ENCODE results near the gene GRM8. TPM values are rescaled to one million over a fixed set of nuclear protein-coding genes. Genes with fewer than 3 reads are reported as not detected.
A peak's percentile ranks its signal among the peaks of the same experiment; 100 is the strongest.

The GRM8 gene
- total RNA-seq, 1 experiment from 2014 or later, result 1.8 TPM

- Histone ChIP-seq H3K79me1 (ENCODE audit: insufficient read depth, low read depth, low read length, poor library complexity, severe bottlenecking) (no peaks in the 10 kb centered on the region), H3K14ac (ENCODE audit: insufficient read depth, low read length) (no peak overlapping the region), H3K27ac (ENCODE audit: insufficient read length, low read depth, low read length) (no peak overlapping the region), H4K8ac (replicated peaks; ENCODE audit: insufficient read length, low read depth, low read length) (no peak overlapping the region), H3K18ac (ENCODE audit: insufficient read length, low read depth, low read length) (no peak overlapping the region), H2BK120ac (ENCODE audit: low read depth, low read length, poor library complexity, severe bottlenecking) (no peak overlapping the region), H2BK5ac (ENCODE audit: insufficient read length, low read length) (no peak overlapping the region), H2AFZ (ENCODE audit: low read length) (no peak overlapping the region), H3K23me2 (ENCODE audit: insufficient read length, low read depth, low read length, poor library complexity, severe bottlenecking) (no peaks in the 10 kb centered on the region), H3K79me2 (ENCODE audit: insufficient read depth, low read length) (no peaks in the 10 kb centered on the region), H2BK15ac (ENCODE audit: low read depth, low read length) (no peak overlapping the region), H3K4ac (ENCODE audit: low read depth, low read length) (no peak overlapping the region), H3K9me3 (ENCODE audit: control insufficient read depth, low read depth, low read length) (no peaks in the 10 kb centered on the region), H3K4me2 (ENCODE audit: insufficient read depth, insufficient read length, low read length) (no peak overlapping the region), H3K27me3 (ENCODE audit: insufficient read depth, low read length) (no peaks in the 10 kb centered on the region), H3K56ac (ENCODE audit: insufficient read length, low read depth, low read length) (no peak overlapping the region), H3K9ac (ENCODE audit: extremely low read depth, insufficient read length, low read length) (no peak overlapping the region), H3K4me1 (ENCODE audit: insufficient read depth, low read length) (peaks cover 2% of the 10 kb centered on the region; the same call in 1 of the 2 replicates), H4K91ac (ENCODE audit: insufficient read length, low read depth, low read length) (no peak overlapping the region), H2BK20ac (ENCODE audit: low read depth, low read length, poor library complexity, severe bottlenecking) (no peak overlapping the region), H2BK12ac (ENCODE audit: insufficient read length, low read depth, low read length) (no peak overlapping the region), H2AK5ac (ENCODE audit: insufficient read length, low read length) (no peak overlapping the region), H4K5ac (ENCODE audit: insufficient read length, low read depth, low read length) (no peak overlapping the region), H3T11ph (ENCODE audit: low read length) (no peak overlapping the region), H4K20me1 (ENCODE audit: control insufficient read depth, insufficient read depth, insufficient read length) (no peaks in the 10 kb centered on the region), H3K23ac (ENCODE audit: insufficient read length, low read depth, low read length) (no peak overlapping the region)
- Mint-ChIP-seq H3K27me3 (ENCODE audit: low read depth) (peaks cover 3% of the 10 kb centered on the region; the same call in 1 of the 2 replicates), H3K4me3 (no peak overlapping the region), H3K4me1 (peaks cover 8 to 15% of the 10 kb centered on the region in 2 experiments), H3K36me3 (ENCODE audit: insufficient read depth in 1 of 3, low read depth in 3 of 3) (no peaks in the 10 kb centered on the region), H3K27ac (peak overlapping the region in 1 of 3 experiments; percentile 32; a peak in 1 of 7 replicates), H3K9me3 (peaks cover 0 to 3% of the 10 kb centered on the region in 2 experiments; a peak in 1 of 5 replicates)
- no peak for DNase-seq
- WGBS (ENCODE audit: extremely low coverage, insufficient read length, low lambda C conversion rate), result no CpG with 5 or more reads among the region's 2 CpGs
- no peak for TF ChIP-seq CTCF (conservative IDR thresholded peaks at IDR 0.05)
These were observed 523.8 kb downstream of the GRM8 start for GRCh38 chr7:126728967-126729366.

All from H9 (cell line).